Spleen (tissue), 7 donors: ENCODE measurements around the gene PTK6.

ENCODE experiments used
- POLR2AphosphoS5 ChIP-seq, 3 donors: sonication (generic); formaldehyde crosslinking; IDR thresholded peaks; one replicate each; pipeline ENCODE4 v1.5.1; 2017; ENCODE audit warnings: antibody characterized with exemption in 3 of 3
- TF ChIP-seq, protein P1 (sequence below), 11 experiments: fragments of 200-600 bp in 7 of 11; fragments of 450-650 bp in 4 of 11; sonication (generic) in 4 of 11; IDR thresholded peaks in 8 of 11; conservative IDR thresholded peaks in 3 of 11; 1 replicate in 7 of 11; 2 replicates in 4 of 11; pipeline versions ENCODE4 v1.4.0 to v1.8.0; 2016 to 2021; ENCODE audit warnings: antibody characterized with exemption in 11 of 11, inconsistent platforms in 4 of 11, mild to moderate bottlenecking in 1 of 11
- donor health status: DM: no; HTN: no; CAD: no; lungs with moderate emphysema.
- donor health status: DM: no; HTN: no; CAD: no.
- donor health status: DM: no; HTN: no; CAD: no.

DNA sequence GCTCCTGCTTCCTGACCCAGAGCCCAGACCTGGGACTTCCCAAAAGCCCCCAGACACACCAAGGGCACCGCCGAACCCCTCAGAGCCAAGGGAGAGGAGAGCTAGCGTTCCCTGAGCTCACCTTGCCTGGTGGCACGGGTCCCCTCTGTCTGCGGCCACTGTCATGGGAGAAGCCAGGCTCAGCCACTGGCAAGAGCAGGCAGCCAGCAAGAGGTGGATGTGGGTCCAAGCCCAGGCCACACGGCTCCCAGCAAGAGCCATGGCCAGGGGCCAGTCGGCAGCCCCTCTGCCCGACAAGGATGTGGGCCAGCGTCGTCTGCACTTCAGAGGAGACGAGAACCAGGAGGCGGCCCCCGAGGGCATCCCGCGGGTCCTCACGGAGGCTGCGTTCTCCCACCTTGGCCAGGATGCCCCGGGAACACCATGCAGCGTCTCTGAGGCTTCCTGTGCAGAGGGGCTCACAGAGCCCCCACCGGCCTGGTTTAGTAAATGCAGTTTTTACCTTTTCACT is 18.8 kb downstream of the PTK6 start:
- TF ChIP-seq, protein P1, sequence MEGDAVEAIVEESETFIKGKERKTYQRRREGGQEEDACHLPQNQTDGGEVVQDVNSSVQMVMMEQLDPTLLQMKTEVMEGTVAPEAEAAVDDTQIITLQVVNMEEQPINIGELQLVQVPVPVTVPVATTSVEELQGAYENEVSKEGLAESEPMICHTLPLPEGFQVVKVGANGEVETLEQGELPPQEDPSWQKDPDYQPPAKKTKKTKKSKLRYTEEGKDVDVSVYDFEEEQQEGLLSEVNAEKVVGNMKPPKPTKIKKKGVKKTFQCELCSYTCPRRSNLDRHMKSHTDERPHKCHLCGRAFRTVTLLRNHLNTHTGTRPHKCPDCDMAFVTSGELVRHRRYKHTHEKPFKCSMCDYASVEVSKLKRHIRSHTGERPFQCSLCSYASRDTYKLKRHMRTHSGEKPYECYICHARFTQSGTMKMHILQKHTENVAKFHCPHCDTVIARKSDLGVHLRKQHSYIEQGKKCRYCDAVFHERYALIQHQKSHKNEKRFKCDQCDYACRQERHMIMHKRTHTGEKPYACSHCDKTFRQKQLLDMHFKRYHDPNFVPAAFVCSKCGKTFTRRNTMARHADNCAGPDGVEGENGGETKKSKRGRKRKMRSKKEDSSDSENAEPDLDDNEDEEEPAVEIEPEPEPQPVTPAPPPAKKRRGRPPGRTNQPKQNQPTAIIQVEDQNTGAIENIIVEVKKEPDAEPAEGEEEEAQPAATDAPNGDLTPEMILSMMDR (IDR thresholded peaks at IDR 0.05 in 8 of 11, conservative IDR thresholded peaks at IDR 0.05 in 3 of 11) = no peak
- no peak for TF ChIP-seq POLR2AphosphoS5 (IDR thresholded peaks at IDR 0.05)
